MM.1S (cell line): Measurements from ENCODE around the gene NEGR1.

Source experiments
- DNase-seq: peaks from one replicate; pipeline ENCODE4 v3.0.0-alpha.2; 2015
- H2AFZ ChIP-seq: fragments of 300-600 bp; sonication (generic); 2 replicates; pipeline ENCODE4 v1.6.0; 2016; ENCODE audit warnings: antibody characterized with exemption, low read length
- H3F3A ChIP-seq: fragments of 300-600 bp; sonication (generic); 2 replicates; pipeline ENCODE4 v1.6.1; 2016; ENCODE audit warnings: mild to moderate bottlenecking, antibody characterized with exemption, low read length, moderate library complexity, mixed read lengths; ENCODE audit not compliant: insufficient read depth
- H3K27ac ChIP-seq: fragments of 300-600 bp; sonication (generic); 2 replicates; pipeline ENCODE4 v1.5.1; 2016; ENCODE audit warnings: mild to moderate bottlenecking, low read length
- H3K27me3 ChIP-seq: fragments of 300-600 bp; sonication (generic); replicated peaks from 2 replicates; pipeline ENCODE4 v1.6.0; 2016; ENCODE audit warnings: low read length; ENCODE audit not compliant: insufficient read depth
- H3K36me3 ChIP-seq: fragments of 300-600 bp; sonication (generic); replicated peaks from 2 replicates; pipeline ENCODE4 v1.6.1; 2016; ENCODE audit warnings: mild to moderate bottlenecking, low read length, mixed read lengths; ENCODE audit not compliant: insufficient read depth
- H3K4me1 ChIP-seq: fragments of 300-600 bp; sonication (generic); 2 replicates; pipeline ENCODE4 v1.6.1; 2016; ENCODE audit warnings: low read length, mixed read lengths
- H3K4me2 ChIP-seq: fragments of 300-600 bp; sonication (generic); 2 replicates; pipeline ENCODE4 v1.6.0; 2016; ENCODE audit warnings: low read depth, low read length
- H3K4me3 ChIP-seq: fragments of 300-600 bp; sonication (generic); 2 replicates; pipeline ENCODE4 v1.5.1; 2016; ENCODE audit warnings: low read length, mixed read lengths
- H3K79me2 ChIP-seq: fragments of 300-600 bp; sonication (generic); 2 replicates; pipeline ENCODE4 v1.6.1; 2016; ENCODE audit warnings: mixed run types, low read length, mixed read lengths
- H3K9ac ChIP-seq: fragments of 300-600 bp; sonication (generic); 2 replicates; pipeline ENCODE4 v1.6.1; 2016; ENCODE audit warnings: low read length, mixed read lengths
- H3K9me2 ChIP-seq: fragments of 300-600 bp; sonication (generic); replicated peaks from 2 replicates; pipeline ENCODE4 v1.6.1; 2016; ENCODE audit warnings: mild to moderate bottlenecking, low read length, mixed read lengths; ENCODE audit not compliant: insufficient read depth
- H3K9me3 ChIP-seq: fragments of 300-600 bp; sonication (generic); replicated peaks from 2 replicates; pipeline ENCODE4 v1.6.1; 2016; ENCODE audit warnings: mild to moderate bottlenecking, low read length, mixed read lengths; ENCODE audit not compliant: insufficient read depth
- H4K20me1 ChIP-seq: fragments of 300-600 bp; sonication (generic); 2 replicates; pipeline ENCODE4 v1.6.1; 2016; ENCODE audit warnings: mild to moderate bottlenecking, low read length, moderate library complexity, mixed read lengths; ENCODE audit not compliant: insufficient read depth
- EZH2 ChIP-seq: fragments of 300-600 bp; sonication (generic); optimal IDR thresholded peaks from 2 replicates; pipeline ENCODE3; 2017; ENCODE audit warnings: low read depth, mild to moderate bottlenecking, antibody characterized with exemption, low read length, mixed read lengths
- EZH2phosphoT487 ChIP-seq: fragments of 300-600 bp; sonication (generic); IDR thresholded peaks from 2 replicates; pipeline ENCODE4 v1.6.1; 2018; ENCODE audit warnings: antibody characterized with exemption, low read length
- TF ChIP-seq, protein P1 (sequence below): fragments of 300-600 bp; sonication (generic); IDR thresholded peaks from 2 replicates; pipeline ENCODE4 v1.5.1; 2016; ENCODE audit warnings: antibody characterized with exemption, low read length, mixed read lengths

Gene NEGR1

DNA sequence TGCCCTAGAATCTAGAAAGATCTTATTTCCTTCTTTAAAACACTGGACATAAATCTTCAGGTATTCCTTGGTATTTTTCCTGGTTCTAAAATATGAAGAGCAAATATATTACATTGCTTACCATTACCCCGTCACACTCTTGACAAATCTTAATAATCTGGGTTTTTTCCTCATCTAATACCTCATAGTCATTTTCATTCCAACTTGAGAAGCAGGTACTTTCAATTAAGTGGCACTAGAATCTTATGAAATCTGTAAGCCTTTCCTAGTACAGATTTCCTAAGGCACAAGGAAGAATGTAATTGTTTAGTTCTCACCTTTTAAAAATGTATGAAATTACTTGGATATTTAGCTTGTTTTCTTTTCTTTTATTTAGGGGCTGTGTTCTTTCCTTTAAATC lies 720.0 kb downstream of the NEGR1 start:
- no peak overlapping the region for H3K4me2 ChIP-seq
- H3K4me1 ChIP-seq, result 0 out of 2 replicates have a peak, but pooled peaks cover 4% of the 10 kb centered on the region
- H3F3A ChIP-seq, result no peaks in the 10 kb centered on the region
- no peaks in the 10 kb centered on the region for H3K9me2 ChIP-seq
- H3K9me3 ChIP-seq, result no peaks in the 10 kb centered on the region
- no peaks in the 10 kb centered on the region for H3K36me3 ChIP-seq
- H3K27ac ChIP-seq, result no peak overlapping the region
- no peak overlapping the region for H2AFZ ChIP-seq
- no peak overlapping the region for H3K4me3 ChIP-seq
- H3K9ac ChIP-seq, result no peak overlapping the region
- TF ChIP-seq EZH2 (no peak), EZH2phosphoT487 (no peak)
- TF ChIP-seq, protein P1, sequence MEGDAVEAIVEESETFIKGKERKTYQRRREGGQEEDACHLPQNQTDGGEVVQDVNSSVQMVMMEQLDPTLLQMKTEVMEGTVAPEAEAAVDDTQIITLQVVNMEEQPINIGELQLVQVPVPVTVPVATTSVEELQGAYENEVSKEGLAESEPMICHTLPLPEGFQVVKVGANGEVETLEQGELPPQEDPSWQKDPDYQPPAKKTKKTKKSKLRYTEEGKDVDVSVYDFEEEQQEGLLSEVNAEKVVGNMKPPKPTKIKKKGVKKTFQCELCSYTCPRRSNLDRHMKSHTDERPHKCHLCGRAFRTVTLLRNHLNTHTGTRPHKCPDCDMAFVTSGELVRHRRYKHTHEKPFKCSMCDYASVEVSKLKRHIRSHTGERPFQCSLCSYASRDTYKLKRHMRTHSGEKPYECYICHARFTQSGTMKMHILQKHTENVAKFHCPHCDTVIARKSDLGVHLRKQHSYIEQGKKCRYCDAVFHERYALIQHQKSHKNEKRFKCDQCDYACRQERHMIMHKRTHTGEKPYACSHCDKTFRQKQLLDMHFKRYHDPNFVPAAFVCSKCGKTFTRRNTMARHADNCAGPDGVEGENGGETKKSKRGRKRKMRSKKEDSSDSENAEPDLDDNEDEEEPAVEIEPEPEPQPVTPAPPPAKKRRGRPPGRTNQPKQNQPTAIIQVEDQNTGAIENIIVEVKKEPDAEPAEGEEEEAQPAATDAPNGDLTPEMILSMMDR, result no peak
- no peak for DNase-seq
- no peaks in the 10 kb centered on the region for H3K27me3 ChIP-seq
- H4K20me1 ChIP-seq, result no peaks in the 10 kb centered on the region
- H3K79me2 ChIP-seq, result no peaks in the 10 kb centered on the region

DNA sequence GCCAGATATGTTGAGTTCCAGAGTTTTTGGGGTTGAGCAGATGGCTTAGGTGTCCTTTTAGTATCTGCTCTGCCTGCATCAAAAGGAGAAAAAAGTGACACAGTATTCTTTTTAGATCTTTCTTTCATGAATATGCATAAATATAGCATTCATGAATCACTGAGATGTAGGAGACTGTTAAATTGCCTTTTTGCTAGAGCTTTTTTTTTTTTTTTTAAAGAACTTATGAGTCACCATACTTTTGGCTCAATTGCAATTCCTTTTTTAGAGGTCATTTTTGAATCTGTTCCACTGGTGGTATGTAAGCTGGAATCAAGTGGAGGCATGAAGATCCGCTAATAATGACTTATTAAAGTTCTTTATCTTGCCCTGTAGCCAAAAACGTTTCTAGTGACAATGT lies 720.6 kb downstream of the NEGR1 start:
- no peaks in the 10 kb centered on the region for H3K79me2 ChIP-seq
- H3F3A ChIP-seq, result no peaks in the 10 kb centered on the region
- no peaks in the 10 kb centered on the region for H4K20me1 ChIP-seq
- no peak overlapping the region for H3K4me2 ChIP-seq
- no peak for DNase-seq
- no peak overlapping the region for H3K27ac ChIP-seq
- H3K9ac ChIP-seq, result no peak overlapping the region
- no peak overlapping the region for H3K4me3 ChIP-seq
- no peaks in the 10 kb centered on the region for H3K36me3 ChIP-seq
- H3K9me2 ChIP-seq, result no peaks in the 10 kb centered on the region
- no peaks in the 10 kb centered on the region for H3K27me3 ChIP-seq
- no peaks in the 10 kb centered on the region for H3K9me3 ChIP-seq
- H3K4me1 ChIP-seq, result 0 out of 2 replicates have a peak, but pooled peaks cover 4% of the 10 kb centered on the region
- TF ChIP-seq EZH2 (no peak), EZH2phosphoT487 (no peak)
- TF ChIP-seq, protein P1, result no peak
- H2AFZ ChIP-seq, result no peak overlapping the region

DNA sequence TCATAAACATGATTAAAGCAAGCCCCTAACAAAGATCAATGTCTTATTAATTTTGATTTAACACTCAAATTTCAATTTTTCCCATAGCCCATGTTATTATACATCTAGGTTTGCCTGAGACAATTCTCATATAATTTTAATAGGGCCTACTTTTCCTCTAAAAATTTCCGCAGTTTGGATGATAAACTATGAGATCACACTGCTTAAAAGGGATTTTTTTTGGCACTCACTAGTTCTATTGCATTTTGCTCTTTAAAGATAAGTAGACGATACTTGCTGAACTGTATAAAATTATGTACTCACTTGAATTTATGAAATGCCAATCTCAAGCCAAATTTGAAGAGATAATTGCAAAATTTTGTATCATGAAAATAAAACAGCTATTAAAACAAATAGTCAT lies 721.1 kb downstream of the NEGR1 start:
- no peak overlapping the region for H3K27ac ChIP-seq
- H3K79me2 ChIP-seq, result no peaks in the 10 kb centered on the region
- H3K9ac ChIP-seq, result no peak overlapping the region
- no peak for DNase-seq
- no peaks in the 10 kb centered on the region for H3K27me3 ChIP-seq
- TF ChIP-seq, protein P1, result no peak
- TF ChIP-seq EZH2phosphoT487, result no peak
- TF ChIP-seq EZH2, result no peak
- no peaks in the 10 kb centered on the region for H3K9me3 ChIP-seq
- H4K20me1 ChIP-seq, result no peaks in the 10 kb centered on the region
- H2AFZ ChIP-seq, result no peak overlapping the region
- 0 out of 2 replicates have a peak, but pooled peaks cover 4% of the 10 kb centered on the region for H3K4me1 ChIP-seq
- no peaks in the 10 kb centered on the region for H3K9me2 ChIP-seq
- H3K4me3 ChIP-seq, result no peak overlapping the region
- H3F3A ChIP-seq, result no peaks in the 10 kb centered on the region
- no peak overlapping the region for H3K4me2 ChIP-seq
- H3K36me3 ChIP-seq, result no peaks in the 10 kb centered on the region
